SH-SY5Y (cell line): ENCODE measurements around the gene PGLYRP2.

Source experiments
- GATA2 ChIP-seq: IDR thresholded peaks from 2 replicates; pipeline ENCODE4 v1.6.1; 2011; ENCODE audit warnings: mild to moderate bottlenecking, low read depth, low read length
- GATA3 ChIP-seq: IDR thresholded peaks from 2 replicates; pipeline ENCODE4 v1.6.1; 2011; ENCODE audit warnings: low read depth, mild to moderate bottlenecking, low read length, moderate library complexity

DNA sequence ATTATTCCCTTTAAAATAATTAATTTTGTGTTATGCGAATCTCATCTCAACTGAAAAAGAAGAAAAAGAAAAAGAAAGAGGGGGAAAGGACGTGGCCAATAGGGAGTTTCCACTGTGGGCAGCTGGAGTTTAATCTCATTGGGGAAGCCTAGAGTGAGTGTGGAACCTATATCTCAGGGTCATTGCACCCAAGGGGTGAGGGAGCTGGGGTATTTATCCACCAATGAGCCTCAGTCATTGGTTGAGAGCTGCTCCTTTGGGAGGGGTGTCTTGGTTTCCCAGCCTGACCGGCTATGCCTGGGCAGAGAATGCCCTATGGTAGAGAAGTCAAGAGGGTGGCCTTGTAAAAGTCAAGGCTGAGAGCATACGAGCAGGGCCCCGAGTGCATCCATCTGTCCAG, 45.5 kb upstream of the PGLYRP2 start:
- TF ChIP-seq GATA2 (no peak), GATA3 (no peak)
